Psoas muscle (tissue), 8 donors: Measurements from ENCODE around the gene HMGN4. TPM values are rescaled to one million over a fixed set of nuclear protein-coding genes. Genes with fewer than 3 reads are reported as not detected.

Experiments used
- ATAC-seq, 4 donors: fragments of 200-7000 bp; cut with Tn5 transposase; one replicate each; pipeline ENCODE4 v1.9.1; 2020; ENCODE audit warnings: moderate library complexity in 3 of 4, mild to moderate bottlenecking in 2 of 4
- DNase-seq, 2 donors: peaks; one replicate each; pipeline ENCODE4 v3.0.0-alpha.2; 2020
- H3K27ac ChIP-seq: fragments of 200-600 bp; one replicate; pipeline ENCODE4 v1.8.0; 2022
- H3K27me3 ChIP-seq, 3 donors: fragments of 200-600 bp in 1 of 3; one replicate each; pipeline versions ENCODE4 v1.6.1 to v1.8.0; 2013 to 2022; ENCODE audit warnings: low read length in 2 of 3, mild to moderate bottlenecking in 2 of 3, moderate library complexity in 1 of 3; ENCODE audit not compliant: insufficient read depth in 3 of 3
- H3K36me3 ChIP-seq, 2 donors: fragments of 200-600 bp in 1 of 2; one replicate each; pipeline versions ENCODE4 v1.6.1 to v1.8.0; 2013 to 2022; ENCODE audit warnings: low read depth in 1 of 2, mild to moderate bottlenecking in 1 of 2, moderate library complexity in 1 of 2; ENCODE audit not compliant: insufficient read depth in 1 of 2
- H3K4me1 ChIP-seq: fragments of 200-600 bp; one replicate; pipeline ENCODE4 v1.8.0; 2022
- H3K4me3 ChIP-seq: fragments of 200-600 bp; one replicate; pipeline ENCODE4 v1.8.0; 2022; ENCODE audit warnings: mild to moderate bottlenecking
- H3K9me3 ChIP-seq: fragments of 200-600 bp; one replicate; pipeline ENCODE4 v1.8.0; 2022
- WGBS, 3 donors: extraction: QIAGEN DNeasy Blood & Tissue Kit; methylation state at CpG; one replicate each; pipeline versions ENCODE4 v1.1.6 to v1.1.7; 2013; 5-methylcytosine and 5-hydroxymethylcytosine counted together
- intact Hi-C, 2 donors: fragments of 100-400 bp; cut with DNase I; formaldehyde crosslinking; loops; one replicate each; pipeline versions ENCODE4 v1.11.0 to v1.14.2; 2022
- polyA plus RNA-seq, 3 donors: library from polyadenylated mRNA; stranded (reverse); fragments of 200-250 nt; gene quantifications; one replicate each; pipeline ENCODE4 v1.2.3, GENCODE V29; 2013
- total RNA-seq, 4 donors: library from RNA; stranded (reverse); fragmentation: NEBNext Ultra II Directional in 2 of 4; extraction: Animal tissue kit (Norgen Biotek cat#: 25700) in 2 of 4; gene quantifications; one replicate each; pipeline versions ENCODE4 v1.2.1 to v1.2.4, GENCODE V29; 2021 to 2023
- TF ChIP-seq, protein P1 (sequence below): fragments of 200-600 bp; IDR thresholded peaks from one replicate; pipeline ENCODE4 v1.8.0; 2022; ENCODE audit warnings: antibody characterized with exemption
- donor health status: healthy with polysubstance abuse.
- donor health status: DM: no; HTN: no; CAD: no; lungs with moderate emphysema.
- donor health status: Bipolar disorder and iron deficiency.
- donor health status: healthy.
- donor health status: DM: yes; HTN: yes; CAD: no.
- donor health status: DM: no; HTN: no; CAD: no.
- donor health status: DM: no; HTN: no; CAD: no.
- donor health status: DM: yes; HTN: yes; CAD: no.

The HMGN4 gene
- total and polyA plus RNA-seq, 7 donors = 15.5 to 63.9 (median 29.7) TPM

DNA sequence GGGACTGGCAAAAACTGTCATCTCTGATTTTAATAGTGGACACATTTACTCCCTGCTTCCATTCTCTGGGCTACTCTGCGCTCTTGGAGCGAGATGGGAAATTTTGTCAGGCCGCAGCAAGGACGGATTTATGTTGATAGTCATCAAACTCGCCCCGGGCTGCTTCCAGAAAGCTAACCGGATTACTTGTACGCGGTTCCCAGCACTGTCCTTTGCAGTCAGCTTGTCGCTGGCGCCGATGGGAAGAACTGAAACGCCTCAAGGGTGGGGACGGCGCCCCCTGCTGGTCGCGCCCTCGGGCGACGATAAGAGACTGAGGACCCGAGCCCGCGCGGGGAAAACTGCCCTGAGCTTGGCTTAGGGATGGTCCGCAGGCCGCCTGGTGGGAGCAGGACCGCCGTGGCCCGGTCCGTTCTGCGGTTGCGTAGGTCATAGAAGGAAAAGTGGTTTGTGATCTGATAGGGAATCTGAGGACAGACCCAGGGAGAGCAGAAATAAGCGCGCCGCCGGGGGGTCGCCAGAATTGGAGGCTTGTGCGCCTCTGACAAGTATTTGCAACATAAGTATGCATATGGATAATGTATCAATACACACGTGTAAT lies 57.6 kb downstream of the HMGN4 start:
- peak; percentile 94 to 96 for DNase-seq
- peaks cover 13% of the 10 kb centered on the region for H3K4me1 ChIP-seq
- H3K36me3 ChIP-seq = peaks cover 7 to 25% of the 10 kb centered on the region in 2 donors
- WGBS, 3 donors = 0 to 1% (median 1%) methylated on average over 39 of the region's 39 CpGs
- no peaks in the 10 kb centered on the region for H3K9me3 ChIP-seq
- ATAC-seq = peak; percentile 84 to 89 (median 86)
- peaks cover 0 to 30% (median 0%) of the 10 kb centered on the region in 3 donors for H3K27me3 ChIP-seq
- intact Hi-C loops = loop anchor here (1.0 to 2.0 kb wide), 4 partner anchors 21 to 421 kb away; no protein-coding TSS in a partner anchor
- H3K27ac ChIP-seq = peak overlapping the region; percentile 97
- peak overlapping the region; percentile 95 for H3K4me3 ChIP-seq
- TF ChIP-seq, protein P1, sequence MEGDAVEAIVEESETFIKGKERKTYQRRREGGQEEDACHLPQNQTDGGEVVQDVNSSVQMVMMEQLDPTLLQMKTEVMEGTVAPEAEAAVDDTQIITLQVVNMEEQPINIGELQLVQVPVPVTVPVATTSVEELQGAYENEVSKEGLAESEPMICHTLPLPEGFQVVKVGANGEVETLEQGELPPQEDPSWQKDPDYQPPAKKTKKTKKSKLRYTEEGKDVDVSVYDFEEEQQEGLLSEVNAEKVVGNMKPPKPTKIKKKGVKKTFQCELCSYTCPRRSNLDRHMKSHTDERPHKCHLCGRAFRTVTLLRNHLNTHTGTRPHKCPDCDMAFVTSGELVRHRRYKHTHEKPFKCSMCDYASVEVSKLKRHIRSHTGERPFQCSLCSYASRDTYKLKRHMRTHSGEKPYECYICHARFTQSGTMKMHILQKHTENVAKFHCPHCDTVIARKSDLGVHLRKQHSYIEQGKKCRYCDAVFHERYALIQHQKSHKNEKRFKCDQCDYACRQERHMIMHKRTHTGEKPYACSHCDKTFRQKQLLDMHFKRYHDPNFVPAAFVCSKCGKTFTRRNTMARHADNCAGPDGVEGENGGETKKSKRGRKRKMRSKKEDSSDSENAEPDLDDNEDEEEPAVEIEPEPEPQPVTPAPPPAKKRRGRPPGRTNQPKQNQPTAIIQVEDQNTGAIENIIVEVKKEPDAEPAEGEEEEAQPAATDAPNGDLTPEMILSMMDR = peak; percentile 99

Other genes starting within 250 kb of the HMGN4 start
- gene BTN3A2, start 173.2 kb upstream of the HMGN4 start, total RNA-seq = 10 to 100 TPM in 1 of 4 donors, 1 to 10 TPM in 3; 3.2 to 11.4 (median 6.3) TPM
- 1 to 10 TPM; 5.3 to 9.6 (median 7.1) TPM for gene BTN3A2, start 173.2 kb upstream of the HMGN4 start, polyA plus RNA-seq
- gene BTN2A2, start 155.3 kb upstream of the HMGN4 start, total RNA-seq = 1 to 10 TPM; 1.5 to 4.9 (median 2.0) TPM
- gene BTN2A2, start 155.3 kb upstream of the HMGN4 start, polyA plus RNA-seq = 1 to 10 TPM; 1.2 to 2.1 (median 1.4) TPM
- gene BTN3A1, start 136.1 kb upstream of the HMGN4 start, total RNA-seq = 1 to 10 TPM; 1.8 to 9.3 (median 3.2) TPM
- gene BTN3A1, start 136.1 kb upstream of the HMGN4 start, polyA plus RNA-seq = 1 to 10 TPM; 2.4 to 6.2 (median 3.3) TPM
- 1 to 10 TPM; 2.2 to 7.1 (median 2.7) TPM for gene BTN3A3, start 97.9 kb upstream of the HMGN4 start, total RNA-seq
- gene BTN3A3, start 97.9 kb upstream of the HMGN4 start, polyA plus RNA-seq = 1 to 10 TPM; 2.7 to 4.2 (median 3.7) TPM
- gene BTN2A1, start 80.4 kb upstream of the HMGN4 start, total RNA-seq = 10 to 100 TPM in 1 of 4 donors, 1 to 10 TPM in 3; 7.2 to 11.4 (median 8.4) TPM
- 10 to 100 TPM in 2 of 3 donors, 1 to 10 TPM in 1; 5.4 to 14.9 (median 13.2) TPM for gene BTN2A1, start 80.4 kb upstream of the HMGN4 start, polyA plus RNA-seq
- not detected for gene BTN1A1, start 38.1 kb upstream of the HMGN4 start, total RNA-seq
- gene BTN1A1, start 38.1 kb upstream of the HMGN4 start, polyA plus RNA-seq = not detected
- gene ABT1, start 58.6 kb downstream of the HMGN4 start, total RNA-seq = 10 to 100 TPM in 1 of 4 donors, 1 to 10 TPM in 3; 6.2 to 11.8 (median 9.6) TPM
- gene ABT1, start 58.6 kb downstream of the HMGN4 start, polyA plus RNA-seq = 10 to 100 TPM; 10.3 to 18.4 (median 13.6) TPM
- gene ZNF322, start 121.4 kb downstream of the HMGN4 start, total RNA-seq = 10 to 100 TPM in 3 of 4 donors, 1 to 10 TPM in 1; 9.0 to 13.6 (median 10.3) TPM
- gene ZNF322, start 121.4 kb downstream of the HMGN4 start, polyA plus RNA-seq = 1 to 10 TPM; 4.2 to 8.2 (median 4.5) TPM